ENCODE data around the gene AHNAK. TPM values are rescaled to one million over a fixed set of nuclear protein-coding genes. Genes with fewer than 3 reads are reported as not detected.

AHNAK gene
- total RNA-seq, 3 donors from 2014 or later (not counting 1 experiment from before 2014, with no cell fraction given): 623 to 740 (median 677) TPM

DNA sequence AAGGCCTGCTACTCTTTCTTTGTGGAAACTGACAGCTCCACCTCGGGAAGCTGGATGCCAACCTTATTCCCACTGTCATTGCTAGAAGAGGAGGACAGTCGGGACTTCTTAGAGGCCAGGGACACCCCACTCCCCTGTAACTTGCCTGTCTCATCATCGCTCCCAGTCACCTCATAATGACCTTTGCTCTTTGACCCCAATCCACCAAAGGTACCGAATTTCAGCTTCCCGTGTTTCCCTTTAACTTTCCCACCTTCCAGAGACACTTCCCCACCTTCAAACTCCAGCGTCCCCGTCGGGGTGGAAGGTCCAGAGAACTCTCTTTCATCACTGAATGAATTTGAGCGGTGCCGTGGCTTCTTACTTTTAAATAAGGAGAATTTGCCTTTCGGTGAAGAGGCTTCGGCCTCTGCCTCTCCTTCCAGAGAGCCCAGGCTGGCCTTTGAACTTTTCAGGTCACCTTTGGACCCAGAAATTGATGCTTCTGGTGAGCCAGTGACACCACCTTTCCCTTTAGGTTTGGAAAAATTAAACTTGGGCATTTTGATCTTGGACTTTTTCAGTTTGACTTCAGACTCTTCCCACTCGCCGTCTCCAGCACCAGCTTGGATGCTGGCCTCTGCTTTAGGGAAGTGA, 29.8 kb downstream of the AHNAK start:
- ATAC-seq (no peak), DNase-seq (no peak)
- Histone ChIP-seq H3K27ac (ENCODE audit: low read length) (no peak overlapping the region), H3K4me1 (ENCODE audit: control insufficient read depth, insufficient read depth, low read length) (peaks cover 4% of the 10 kb centered on the region), H3K36me3 (ENCODE audit: control insufficient read depth, insufficient read depth, low read length) (peaks cover 60% of the 10 kb centered on the region), H3K4me3 (ENCODE audit: low read length) (no peak overlapping the region), H3K27me3 (ENCODE audit: control insufficient read depth, insufficient read depth, low read length) (no peaks in the 10 kb centered on the region), H3K9me3 (ENCODE audit: control insufficient read depth, insufficient read depth, low read length) (no peaks in the 10 kb centered on the region)
- Mint-ChIP-seq H3K27me3 (ENCODE audit: low read depth in 2 of 2) (no peaks in the 10 kb centered on the region), H3K4me3 (peak overlapping the region; percentile 28), H3K27ac (peak overlapping the region; percentile 65 to 70), H3K4me1 (peaks cover 17 to 31% of the 10 kb centered on the region in 2 donors), H3K36me3 (no peaks in the 10 kb centered on the region), H3K9me3 (no peaks in the 10 kb centered on the region)
- WGBS (ENCODE audit: insufficient coverage): 95% methylated on average over 14 of the region's 14 CpGs
- intact Hi-C loops (cut with micrococcal nuclease): no loop called here
- no peak for TF ChIP-seq CTCF (IDR thresholded peaks at IDR 0.05)

- no peaks in the 10 kb centered on the region for H3K36me3 Mint-ChIP-seq
- peaks cover 35% of the 10 kb centered on the region for H3K36me3 ChIP-seq (ENCODE audit: control insufficient read depth, insufficient read depth, low read length)
- 65% methylated on average over 6 of the region's 7 CpGs for WGBS (ENCODE audit: insufficient coverage)
- H3K4me3 ChIP-seq (ENCODE audit: low read length): no peak overlapping the region
- TF ChIP-seq CTCF (IDR thresholded peaks at IDR 0.05): no peak
- peaks cover 16 to 28% of the 10 kb centered on the region in 2 donors for H3K4me1 Mint-ChIP-seq
- H3K27ac Mint-ChIP-seq: peak overlapping the region; percentile 26 to 46
- H3K27me3 Mint-ChIP-seq (ENCODE audit: low read depth in 2 of 2): no peaks in the 10 kb centered on the region
- intact Hi-C loops (cut with micrococcal nuclease): no loop called here
- peaks cover 4% of the 10 kb centered on the region for H3K4me1 ChIP-seq (ENCODE audit: control insufficient read depth, insufficient read depth, low read length)
- no peaks in the 10 kb centered on the region for H3K9me3 Mint-ChIP-seq
- H3K9me3 ChIP-seq (ENCODE audit: control insufficient read depth, insufficient read depth, low read length): no peaks in the 10 kb centered on the region
- H3K27me3 ChIP-seq (ENCODE audit: control insufficient read depth, insufficient read depth, low read length): no peaks in the 10 kb centered on the region
- no peak overlapping the region for H3K4me3 Mint-ChIP-seq
- DNase-seq: no peak
- ATAC-seq: peak in 2 of 3 donors; percentile 9 to 20
- no peak overlapping the region for H3K27ac ChIP-seq (ENCODE audit: low read length)
Measured at GRCh38 chr11:62514151-62514550, 32.5 kb downstream of the AHNAK start.

DNA sequence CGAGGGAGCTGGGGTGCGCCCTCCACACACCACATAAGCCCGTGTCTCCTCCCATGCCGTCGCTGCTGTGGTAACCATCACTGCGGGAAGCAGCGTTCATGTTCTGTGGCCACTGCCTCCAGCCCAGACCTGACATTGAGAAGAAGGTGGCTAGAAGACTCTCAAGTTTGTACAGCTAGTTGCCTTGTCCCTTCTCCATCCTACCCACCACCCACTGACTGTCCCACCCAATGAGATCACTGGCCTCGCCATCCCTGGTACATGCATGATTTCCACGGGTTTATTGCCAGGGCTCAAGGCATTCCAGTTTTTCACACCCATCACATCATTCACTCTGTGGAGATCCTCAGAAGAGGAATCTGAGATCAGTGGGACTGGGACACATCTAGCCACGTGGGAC, 33.0 kb downstream of the AHNAK start:
- peak in 2 of 3 donors; percentile 11 for ATAC-seq
- peaks cover 5% of the 10 kb centered on the region for H3K4me1 ChIP-seq (ENCODE audit: control insufficient read depth, insufficient read depth, low read length)
- no peak overlapping the region for H3K27ac ChIP-seq (ENCODE audit: low read length)
- WGBS (ENCODE audit: insufficient coverage): 91% methylated on average over 10 of the region's 10 CpGs
- DNase-seq: no peak
- intact Hi-C loops (cut with micrococcal nuclease): no loop called here
- H3K27ac Mint-ChIP-seq: peak overlapping the region; percentile 26 to 46
- no peaks in the 10 kb centered on the region for H3K9me3 Mint-ChIP-seq
- peaks cover 30% of the 10 kb centered on the region for H3K36me3 ChIP-seq (ENCODE audit: control insufficient read depth, insufficient read depth, low read length)
- no peak for TF ChIP-seq CTCF (IDR thresholded peaks at IDR 0.05)
- no peaks in the 10 kb centered on the region for H3K36me3 Mint-ChIP-seq
- H3K27me3 Mint-ChIP-seq (ENCODE audit: low read depth in 2 of 2): no peaks in the 10 kb centered on the region
- peaks cover 16 to 32% of the 10 kb centered on the region in 2 donors for H3K4me1 Mint-ChIP-seq
- H3K27me3 ChIP-seq (ENCODE audit: control insufficient read depth, insufficient read depth, low read length): no peaks in the 10 kb centered on the region
- H3K4me3 ChIP-seq (ENCODE audit: low read length): no peak overlapping the region
- H3K4me3 Mint-ChIP-seq: no peak overlapping the region
- H3K9me3 ChIP-seq (ENCODE audit: control insufficient read depth, insufficient read depth, low read length): no peaks in the 10 kb centered on the region

- no peak overlapping the region for H3K27ac ChIP-seq (ENCODE audit: low read length)
- H3K4me3 ChIP-seq (ENCODE audit: low read length): no peak overlapping the region
- H3K27me3 ChIP-seq (ENCODE audit: control insufficient read depth, insufficient read depth, low read length): no peaks in the 10 kb centered on the region
- DNase-seq (no peak), ATAC-seq (no peak)
- H3K9me3 ChIP-seq (ENCODE audit: control insufficient read depth, insufficient read depth, low read length): no peaks in the 10 kb centered on the region
- TF ChIP-seq CTCF (IDR thresholded peaks at IDR 0.05): no peak
- Mint-ChIP-seq H3K27ac (peak overlapping the region; percentile 26 to 46), H3K4me1 (peaks cover 16 to 32% of the 10 kb centered on the region in 2 donors), H3K27me3 (ENCODE audit: low read depth in 2 of 2) (no peaks in the 10 kb centered on the region), H3K4me3 (no peak overlapping the region), H3K36me3 (no peaks in the 10 kb centered on the region), H3K9me3 (no peaks in the 10 kb centered on the region)
- H3K4me1 ChIP-seq (ENCODE audit: control insufficient read depth, insufficient read depth, low read length): peaks cover 7% of the 10 kb centered on the region
- intact Hi-C loops (cut with micrococcal nuclease): no loop called here
- 95% methylated on average over 8 of the region's 8 CpGs for WGBS (ENCODE audit: insufficient coverage)
- peaks cover 23% of the 10 kb centered on the region for H3K36me3 ChIP-seq (ENCODE audit: control insufficient read depth, insufficient read depth, low read length)
Measured at GRCh38 chr11:62512961-62513360, 33.6 kb downstream of the AHNAK start.
